BLaER1 (cell line): ENCODE results near the gene SLC2A13.
"Not testable (repeated sequence)": the region's sequence is repeated elsewhere in the genome, so short reads cannot be mapped to it uniquely, and the experiment has no call there.

Source experiments
- H3K27ac ChIP-seq: shearing (Covaris generic); formaldehyde crosslinking; 2 replicates; pipeline ENCODE4 v1.8.1; 2022
- H3K27me3 ChIP-seq: shearing (Covaris generic); formaldehyde crosslinking; 2 replicates; pipeline ENCODE4 v1.8.1; 2022
- H3K36me3 ChIP-seq: shearing (Covaris generic); formaldehyde crosslinking; 2 replicates; pipeline ENCODE4 v1.8.1; 2022
- H3K4me1 ChIP-seq: shearing (Covaris generic); formaldehyde crosslinking; 2 replicates; pipeline ENCODE4 v1.8.1; 2022
- H3K4me2 ChIP-seq: shearing (Covaris generic); formaldehyde crosslinking; 2 replicates; pipeline ENCODE4 v1.8.1; 2022
- H3K4me3 ChIP-seq: shearing (Covaris generic); formaldehyde crosslinking; 2 replicates; pipeline ENCODE4 v1.8.1; 2022
- H3K9ac ChIP-seq: shearing (Covaris generic); formaldehyde crosslinking; 2 replicates; pipeline ENCODE4 v1.8.1; 2022
- H3K9me3 ChIP-seq: shearing (Covaris generic); formaldehyde crosslinking; 2 replicates; pipeline ENCODE4 v1.8.1; 2022
- H4K20me1 ChIP-seq: shearing (Covaris generic); formaldehyde crosslinking; 2 replicates; pipeline ENCODE4 v1.8.1; 2022
- Cebpa-rat ChIP-seq: shearing (Covaris generic); IDR thresholded peaks from 2 replicates; pipeline ENCODE4 v1.8.1; 2022

Gene SLC2A13

GRCh38 chr12:39807043-39807442, 298.8 kb downstream of the SLC2A13 start:
- Histone ChIP-seq H3K4me2 (no peak overlapping the region), H3K4me3 (no peak overlapping the region), H3K27ac (no peak overlapping the region), H3K9me3 (no peaks in the 10 kb centered on the region), H3K4me1 (no peaks in the 10 kb centered on the region), H3K36me3 (no peaks in the 10 kb centered on the region), H3K27me3 (no peaks in the 10 kb centered on the region), H3K9ac (no peak overlapping the region), H4K20me1 (no peaks in the 10 kb centered on the region)
- no peak for TF ChIP-seq Cebpa-rat

GRCh38 chr12:39805651-39806050, 300.2 kb downstream of the SLC2A13 start:
- Histone ChIP-seq H3K4me1 (no peaks in the 10 kb centered on the region), H3K9me3 (no peaks in the 10 kb centered on the region), H3K27ac (no peak overlapping the region), H4K20me1 (no peaks in the 10 kb centered on the region), H3K27me3 (no peaks in the 10 kb centered on the region), H3K9ac (no peak overlapping the region), H3K4me2 (no peak overlapping the region), H3K4me3 (no peak overlapping the region), H3K36me3 (no peaks in the 10 kb centered on the region)
- no peak for TF ChIP-seq Cebpa-rat

GRCh38 chr12:39804898-39805297, 301.0 kb downstream of the SLC2A13 start:
- Histone ChIP-seq H3K27me3 (no peaks in the 10 kb centered on the region), H4K20me1 (no peaks in the 10 kb centered on the region), H3K4me2 (no peak overlapping the region), H3K4me1 (no peaks in the 10 kb centered on the region), H3K27ac (no peak overlapping the region), H3K36me3 (no peaks in the 10 kb centered on the region), H3K9me3 (no peaks in the 10 kb centered on the region), H3K4me3 (no peak overlapping the region), H3K9ac (no peak overlapping the region)
- no peak for TF ChIP-seq Cebpa-rat

- Histone ChIP-seq H3K4me1 (no peaks in the 10 kb centered on the region), H3K27ac (no peak overlapping the region), H3K4me3 (no peak overlapping the region), H3K36me3 (no peaks in the 10 kb centered on the region), H3K27me3 (no peaks in the 10 kb centered on the region), H3K9me3 (no peaks in the 10 kb centered on the region), H3K9ac (no peak overlapping the region), H3K4me2 (no peak overlapping the region), H4K20me1 (no peaks in the 10 kb centered on the region)
- TF ChIP-seq Cebpa-rat, result no peak
Measured at GRCh38 chr12:39804479-39804878, 301.4 kb downstream of the SLC2A13 start.

GRCh38 chr12:39803151-39803550, 302.7 kb downstream of the SLC2A13 start:
- Histone ChIP-seq H3K9ac (no peak overlapping the region), H3K36me3 (no peaks in the 10 kb centered on the region), H3K4me1 (no peaks in the 10 kb centered on the region), H4K20me1 (no peaks in the 10 kb centered on the region), H3K27ac (no peak overlapping the region), H3K27me3 (no peaks in the 10 kb centered on the region), H3K4me3 (no peak overlapping the region), H3K4me2 (no peak overlapping the region), H3K9me3 (no peaks in the 10 kb centered on the region)
- TF ChIP-seq Cebpa-rat, result no peak

GRCh38 chr12:39798977-39799376, 306.9 kb downstream of the SLC2A13 start:
- H3K9me3 ChIP-seq, result no peaks in the 10 kb centered on the region
- H3K4me2 ChIP-seq, result no peak overlapping the region
- no peaks in the 10 kb centered on the region for H3K27me3 ChIP-seq
- no peak overlapping the region for H3K27ac ChIP-seq
- H3K4me1 ChIP-seq, result no peaks in the 10 kb centered on the region
- no peaks in the 10 kb centered on the region for H4K20me1 ChIP-seq
- H3K9ac ChIP-seq, result no peak overlapping the region
- H3K36me3 ChIP-seq, result no peaks in the 10 kb centered on the region
- TF ChIP-seq Cebpa-rat, result no peak
- H3K4me3 ChIP-seq, result no peak overlapping the region

- TF ChIP-seq Cebpa-rat, result no peak
- H3K9ac ChIP-seq, result no peak overlapping the region
- H3K4me2 ChIP-seq, result no peak overlapping the region
- no peaks in the 10 kb centered on the region for H3K27me3 ChIP-seq
- no peak overlapping the region for H3K4me3 ChIP-seq
- no peak overlapping the region for H3K27ac ChIP-seq
- H3K36me3 ChIP-seq, result no peaks in the 10 kb centered on the region
- H4K20me1 ChIP-seq, result no peaks in the 10 kb centered on the region
- H3K9me3 ChIP-seq, result no peaks in the 10 kb centered on the region
- H3K4me1 ChIP-seq, result no peaks in the 10 kb centered on the region
Measured at GRCh38 chr12:39798429-39798828, 307.5 kb downstream of the SLC2A13 start.

- no peak overlapping the region for H3K9ac ChIP-seq
- no peak overlapping the region for H3K4me3 ChIP-seq
- TF ChIP-seq Cebpa-rat, result no peak
- H3K27me3 ChIP-seq, result no peaks in the 10 kb centered on the region
- no peaks in the 10 kb centered on the region for H3K9me3 ChIP-seq
- H3K4me1 ChIP-seq, result no peaks in the 10 kb centered on the region
- no peak overlapping the region for H3K4me2 ChIP-seq
- H3K36me3 ChIP-seq, result no peaks in the 10 kb centered on the region
- no peak overlapping the region for H3K27ac ChIP-seq
- no peaks in the 10 kb centered on the region for H4K20me1 ChIP-seq
Measured at GRCh38 chr12:39795481-39795880, 310.4 kb downstream of the SLC2A13 start.

GRCh38 chr12:39792938-39793337, 312.9 kb downstream of the SLC2A13 start:
- no peak for TF ChIP-seq Cebpa-rat
- Histone ChIP-seq H3K9me3 (no peaks in the 10 kb centered on the region), H3K4me3 (no peak overlapping the region)

GRCh38 chr12:39788239-39788638, 317.6 kb downstream of the SLC2A13 start:
- H3K4me2 ChIP-seq, result no peak overlapping the region
- H3K27ac ChIP-seq, result no peak overlapping the region
- no peaks in the 10 kb centered on the region for H3K9me3 ChIP-seq
- no peak for TF ChIP-seq Cebpa-rat
- H3K27me3 ChIP-seq, result no peaks in the 10 kb centered on the region
- no peak overlapping the region for H3K9ac ChIP-seq
- no peaks in the 10 kb centered on the region for H3K36me3 ChIP-seq
- H3K4me3 ChIP-seq, result no peak overlapping the region
- H4K20me1 ChIP-seq, result no peaks in the 10 kb centered on the region
- H3K4me1 ChIP-seq, result no peaks in the 10 kb centered on the region

More at GRCh38 chr12:39792938-39793337, 312.9 kb downstream of the SLC2A13 start:
- Histone ChIP-seq H3K4me1 (no peaks in the 10 kb centered on the region), H3K9ac (no peak overlapping the region), H4K20me1 (no peaks in the 10 kb centered on the region), H3K4me2 (no peak overlapping the region), H3K27me3 (no peaks in the 10 kb centered on the region), H3K36me3 (no peaks in the 10 kb centered on the region), H3K27ac (no peak overlapping the region)

GRCh38 chr12:39785814-39786213, 320.1 kb downstream of the SLC2A13 start:
- H3K4me3 ChIP-seq, H4K20me1 ChIP-seq, H3K9me3 ChIP-seq, H3K4me1 ChIP-seq, H3K4me2 ChIP-seq, H3K36me3 ChIP-seq, H3K27ac ChIP-seq, H3K9ac ChIP-seq, H3K27me3 ChIP-seq: not testable (repeated sequence)
